GM10266 (cell line): ENCODE data around the gene PSG1.
"Not testable (repeated sequence)": the region's sequence is repeated elsewhere in the genome, so short reads cannot be mapped to it uniquely, and the experiment has no call there.

Experiments
- DNase-seq: peaks from one replicate; pipeline ENCODE4 v3.0.0; 2012; ENCODE audit errors: extremely low spot score
- CTCF ChIP-seq: IDR thresholded peaks from 2 replicates; pipeline ENCODE4 v1.5.1; 2012; ENCODE audit warnings: mild to moderate bottlenecking, low read depth; ENCODE audit not compliant: control insufficient read depth, insufficient read depth; ENCODE audit errors: missing control alignments

The PSG1 gene

DNA sequence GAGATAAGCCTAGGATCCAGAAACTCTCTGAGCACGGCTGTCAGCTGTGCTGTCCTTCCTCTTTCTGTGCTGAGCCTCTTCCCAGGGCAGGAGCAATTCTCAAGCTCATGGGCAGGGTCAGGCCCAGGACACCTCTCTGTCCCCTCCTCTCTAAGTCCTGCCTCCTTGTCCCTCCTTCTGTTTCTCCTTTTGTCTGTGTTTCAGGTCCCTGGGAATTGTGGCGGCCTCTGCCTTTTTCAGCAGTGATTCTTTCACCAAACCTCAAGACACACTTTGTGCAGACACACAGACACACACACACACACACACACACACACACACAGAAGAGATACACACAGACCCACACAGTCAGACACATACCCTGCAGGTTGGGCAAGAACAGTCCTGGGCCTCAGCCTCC, at the start of gene PSG1:
TSS of gene PSG1 (minus strand) at position 101 of the 400 bp plus-strand sequence. CDS start 132 bp downstream, outside the sequence.
- DNase-seq, result no peak
- no peak for TF ChIP-seq CTCF

GRCh38 chr19:42928896-42929295, 49.4 kb upstream of the PSG1 start:
- no peak for TF ChIP-seq CTCF
- DNase-seq, result no peak

GRCh38 chr19:42926781-42927180, 47.3 kb upstream of the PSG1 start:
- TF ChIP-seq CTCF, result no peak
- DNase-seq, result no peak

DNA sequence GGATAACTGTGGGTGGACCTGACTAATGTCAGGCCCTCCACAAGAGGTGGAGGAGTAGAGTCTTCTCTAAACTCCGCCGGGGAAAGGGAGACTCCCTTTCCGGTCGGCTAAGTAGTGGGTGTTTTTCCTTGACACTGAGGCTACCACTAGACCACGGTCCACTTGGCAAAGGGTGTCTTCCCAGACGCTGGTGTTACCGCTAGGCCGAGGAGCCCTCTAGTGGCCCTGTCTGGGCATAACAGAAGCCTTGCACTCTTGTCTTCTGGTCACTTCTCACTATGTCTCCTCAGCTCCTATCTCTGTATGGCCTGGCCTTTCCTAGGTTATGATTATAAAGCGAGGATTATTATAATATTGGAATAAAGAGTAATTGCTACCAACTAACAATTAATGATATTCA, 43.6 kb upstream of the PSG1 start:
- TF ChIP-seq CTCF, result peak; percentile 67
- DNase-seq, result peak; percentile 10

- not testable (repeated sequence) for DNase-seq
Observed at GRCh38 chr19:42920971-42921370, 41.5 kb upstream of the PSG1 start.

GRCh38 chr19:42919757-42920079, 40.2 kb upstream of the PSG1 start:
- TF ChIP-seq CTCF, result no peak
- no peak for DNase-seq

DNA sequence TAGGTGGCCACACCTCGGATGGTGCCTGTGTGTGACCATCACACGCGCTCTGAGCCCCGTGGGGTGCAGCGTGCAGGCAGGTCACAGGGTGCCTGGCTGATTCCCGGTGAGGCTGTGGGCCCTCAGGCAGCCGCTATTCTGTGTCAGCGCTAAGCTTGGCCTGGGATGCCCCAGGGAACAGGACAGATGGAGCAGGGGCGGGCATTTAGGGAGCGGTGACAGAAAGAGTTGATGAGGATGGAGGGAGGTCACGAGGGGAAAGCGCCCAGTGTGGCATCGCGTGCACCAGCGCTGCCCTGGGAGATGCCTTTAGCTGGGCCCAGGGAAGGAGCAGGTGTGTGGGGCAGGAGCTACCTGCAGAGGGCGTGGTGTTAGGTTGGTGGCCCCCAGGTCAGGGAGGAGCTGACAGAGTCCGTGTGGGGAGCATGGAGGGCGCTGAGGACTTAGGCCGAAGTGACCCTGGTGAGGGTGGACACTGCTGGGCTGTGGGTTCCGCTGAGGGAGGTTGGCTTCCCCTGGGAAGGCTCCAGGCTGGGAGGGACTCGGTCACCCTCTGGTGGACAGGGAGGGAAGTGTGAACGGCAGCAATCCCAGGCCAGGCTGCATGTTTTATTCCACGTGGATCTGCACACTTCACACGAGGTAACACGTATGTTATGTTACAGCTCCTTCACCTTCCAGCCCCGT, 39.7 kb upstream of the PSG1 start:
- not testable (repeated sequence) for DNase-seq

DNA sequence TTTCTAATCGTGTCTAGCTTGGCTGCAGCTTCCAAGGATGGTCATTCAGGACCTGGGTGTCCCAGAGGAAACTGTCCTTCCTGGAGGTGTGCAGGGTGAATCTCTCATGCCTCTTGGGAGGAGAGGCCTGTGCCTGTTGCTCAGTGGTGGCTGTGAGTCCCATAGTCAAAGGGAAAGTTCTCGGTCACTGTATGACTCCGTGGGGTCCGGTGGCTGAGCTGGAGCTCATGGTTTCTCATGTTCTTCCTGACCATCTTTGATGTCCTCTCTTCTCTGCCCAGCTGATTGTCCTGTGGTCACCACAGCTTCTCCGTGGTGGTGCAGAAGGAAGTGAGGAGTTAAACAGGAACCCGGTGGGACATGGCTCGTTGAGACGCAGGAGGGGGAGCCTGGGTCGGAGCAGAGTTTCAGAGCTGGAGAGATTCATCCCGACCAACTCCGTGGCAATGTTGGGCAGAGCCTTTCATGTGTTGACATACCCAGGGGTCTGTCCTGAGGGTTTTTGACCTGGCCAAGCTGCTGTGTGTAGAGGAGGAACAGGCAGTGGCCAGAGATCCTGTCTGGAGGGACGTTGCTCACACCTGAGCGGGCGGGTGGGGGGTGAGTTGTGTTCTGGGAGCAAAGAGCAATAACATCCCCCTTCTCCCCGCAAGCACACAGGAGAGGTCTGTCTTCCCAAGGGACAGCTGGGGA, 39.0 kb upstream of the PSG1 start:
- not testable (repeated sequence) for DNase-seq

DNA sequence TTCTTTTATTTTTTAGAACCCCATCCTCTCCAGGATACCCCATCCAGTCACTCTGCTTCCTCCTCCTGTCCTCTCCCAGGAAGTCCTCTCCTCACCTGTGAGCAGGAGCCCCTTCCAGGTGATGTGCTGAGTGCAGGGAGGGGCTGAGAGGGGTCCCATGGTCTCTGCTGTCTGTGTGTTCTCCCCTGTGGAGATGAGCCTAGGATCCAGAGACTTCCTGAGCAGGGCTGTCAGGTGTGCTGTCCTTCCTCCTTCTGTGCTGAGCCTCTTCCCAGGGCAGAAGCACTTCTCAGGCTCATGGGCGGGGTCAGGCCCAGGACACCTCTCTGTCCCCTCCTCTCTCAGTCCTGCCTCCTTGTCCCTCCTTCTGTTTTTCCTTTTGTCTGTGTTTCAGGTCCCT, 38.1 kb upstream of the PSG1 start, which contains the start of gene PSG6:
TSS of gene PSG6 (minus strand) at position 261 of the 400 bp plus-strand sequence. CDS start at position 159, 102 bp downstream.
- not testable (repeated sequence) for DNase-seq

GRCh38 chr19:42916931-42917330, 37.4 kb upstream of the PSG1 start:
- not testable (repeated sequence) for DNase-seq

- DNase-seq, result not testable (repeated sequence)
Observed at GRCh38 chr19:42913516-42913915, 34.0 kb upstream of the PSG1 start.

GRCh38 chr19:42912941-42913340, 33.4 kb upstream of the PSG1 start:
- DNase-seq, result not testable (repeated sequence)

DNA sequence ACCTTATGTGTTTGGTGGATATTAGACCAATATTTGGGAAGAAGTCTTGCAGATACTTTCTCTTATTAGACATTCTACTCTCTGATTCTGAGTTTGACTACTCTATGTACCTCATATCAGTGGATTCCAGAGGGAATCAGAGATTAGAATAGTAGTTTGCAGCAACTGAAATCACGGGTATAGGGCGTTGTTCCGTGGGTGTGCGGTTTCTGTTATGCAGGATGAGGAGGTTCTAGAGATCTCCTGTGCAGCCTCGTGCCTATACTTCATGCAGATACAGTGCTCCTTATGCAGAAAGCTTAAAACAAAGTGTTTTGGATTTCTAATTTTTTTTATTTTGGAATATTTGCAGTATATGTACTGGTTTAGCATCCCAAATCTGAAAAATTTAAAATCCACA, 32.2 kb upstream of the PSG1 start:
- DNase-seq, result not testable (repeated sequence)

DNA sequence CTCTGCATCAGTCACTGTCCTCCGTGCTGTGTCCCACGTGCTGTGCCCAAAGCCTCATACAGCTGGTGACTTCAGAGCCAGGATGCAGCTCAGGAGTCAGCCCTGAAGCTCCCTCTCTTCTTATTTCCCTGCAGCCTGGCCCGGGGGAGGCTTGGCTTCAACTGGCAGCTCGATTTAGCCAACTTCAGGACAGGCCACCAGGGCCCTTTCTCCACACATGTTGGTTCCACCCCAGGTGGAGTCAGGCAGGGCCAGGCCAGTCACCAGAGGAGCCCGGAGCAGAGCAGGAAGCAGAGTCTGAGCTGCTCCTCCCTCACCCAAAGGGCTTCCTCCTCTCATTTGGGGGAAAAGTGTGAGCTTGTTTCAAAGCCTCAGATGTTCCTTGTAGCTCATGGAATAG, 26.6 kb upstream of the PSG1 start:
- DNase-seq, result not testable (repeated sequence)
